Keratinocyte (primary cell): ENCODE data around the gene GATAD1. TPM values are rescaled to one million over a fixed set of nuclear protein-coding genes. Genes with fewer than 3 reads are reported as not detected.

Experiments
- DNase-seq: peaks from one replicate; pipeline ENCODE4 v3.0.0-alpha.2; 2011; ENCODE audit warnings: low read depth, missing footprints, low spot score
- FAIRE-seq: peaks from 2 replicates; lab custom pipeline; 2011; peaks lifted over from hg19 to GRCh38; lab: Jason Lieb, UNC
- H2AFZ ChIP-seq: 2 replicates; pipeline ENCODE4 v1.6.0; 2012; ENCODE audit warnings: low read length, control low read depth, inconsistent platforms; ENCODE audit not compliant: control insufficient read depth
- H3K27ac ChIP-seq: 2 replicates; pipeline ENCODE4 v1.5.1; 2011; ENCODE audit warnings: low read length; ENCODE audit not compliant: control insufficient read depth, insufficient read depth
- H3K27me3 ChIP-seq: 3 replicates; pipeline ENCODE4 v1.6.0; 2011; ENCODE audit warnings: low read length; ENCODE audit not compliant: control insufficient read depth, insufficient read depth; ENCODE audit errors: extremely low read depth
- H3K36me3 ChIP-seq, 2 experiments: 2 replicates in 1 of 2; 3 replicates in 1 of 2; pipeline ENCODE4 v1.5.1; 2011; ENCODE audit warnings: low read length in 2 of 2, mild to moderate bottlenecking in 1 of 2; ENCODE audit not compliant: control insufficient read depth in 2 of 2, insufficient read depth in 2 of 2; ENCODE audit errors: extremely low read depth in 1 of 2
- H3K4me1 ChIP-seq: 3 replicates; pipeline ENCODE4 v1.5.1; 2011; ENCODE audit warnings: low read length; ENCODE audit not compliant: control insufficient read depth, insufficient read depth; ENCODE audit errors: extremely low read depth
- H3K4me2 ChIP-seq: 3 replicates; pipeline ENCODE4 v1.6.0; 2011; ENCODE audit warnings: low read depth, low read length; ENCODE audit not compliant: control insufficient read depth, insufficient read depth; ENCODE audit errors: extremely low read depth
- H3K4me3 ChIP-seq, 3 experiments: fragments of 200-600 bp in 1 of 3; sonication (generic) in 1 of 3; 2 replicates in 2 of 3; 3 replicates in 1 of 3; pipeline ENCODE4 v1.5.1; 2011 to 2016; ENCODE audit warnings: low read length in 3 of 3, mild to moderate bottlenecking in 3 of 3, control low read depth in 2 of 3, inconsistent platforms in 1 of 3, low read depth in 1 of 3, mixed read lengths in 1 of 3, mixed run types in 1 of 3, moderate library complexity in 1 of 3; ENCODE audit not compliant: control insufficient read depth in 2 of 3, insufficient read depth in 2 of 3; ENCODE audit errors: extremely low read depth in 1 of 3
- H3K79me2 ChIP-seq: 2 replicates; pipeline ENCODE4 v1.6.0; 2012; ENCODE audit warnings: low read length; ENCODE audit not compliant: control insufficient read depth, insufficient read depth
- H3K9ac ChIP-seq: 3 replicates; pipeline ENCODE4 v1.6.0; 2011; ENCODE audit warnings: low read length; ENCODE audit not compliant: control insufficient read depth, insufficient read depth; ENCODE audit errors: extremely low read depth
- H3K9me1 ChIP-seq: 3 replicates; pipeline ENCODE4 v1.6.0; 2011; ENCODE audit warnings: low read length; ENCODE audit not compliant: control insufficient read depth, insufficient read depth; ENCODE audit errors: extremely low read depth
- H3K9me3 ChIP-seq: 2 replicates; pipeline ENCODE4 v1.5.1; 2012; ENCODE audit warnings: low read depth, low read length; ENCODE audit not compliant: control insufficient read depth
- H4K20me1 ChIP-seq: 3 replicates; pipeline ENCODE4 v1.6.0; 2011; ENCODE audit warnings: low read length; ENCODE audit not compliant: control insufficient read depth, insufficient read depth; ENCODE audit errors: extremely low read depth
- CTCF ChIP-seq, 3 experiments: IDR thresholded peaks in 1 of 3; conservative IDR thresholded peaks in 1 of 3; optimal IDR thresholded peaks in 1 of 3; 2 replicates in 2 of 3; 3 replicates in 1 of 3; pipeline versions ENCODE3 to v1.5.1; 2011; ENCODE audit warnings: low read length in 3 of 3, mild to moderate bottlenecking in 3 of 3, moderate library complexity in 2 of 3, control low read depth in 1 of 3, inconsistent platforms in 1 of 3; ENCODE audit not compliant: insufficient read depth in 2 of 3; ENCODE audit errors: extremely low read depth in 1 of 3
- EZH2 ChIP-seq: IDR thresholded peaks from one replicate; pipeline ENCODE4 v1.6.1; 2012; ENCODE audit warnings: inconsistent platforms, mild to moderate bottlenecking, low read length, moderate library complexity
- dilution Hi-C: fragments of 300-500 bp; cut with MboI; formaldehyde crosslinking; loops from one replicate; pipeline ENCODE4 v1.7.0; 2020; ENCODE audit warnings: low sequenced_read_pairs; ENCODE audit not compliant: extremely low pct_ligation_motif_present
- polyA plus RNA-seq, 5 experiments: library from polyadenylated mRNA; depleted of rRNA in 3 of 5; stranded (reverse) in 3 of 5; stranded (forward) in 1 of 5; unstranded in 1 of 5; fragments of >200 nt; gene quantifications; 1 replicate in 1 of 5; 2 replicates in 3 of 5; 3 replicates in 1 of 5; pipeline versions ENCODE4 v1.2.1 to v1.2.3, GENCODE V29; 2011 to 2012; ENCODE audit warnings: missing spikeins in 2 of 5, low read depth in 1 of 5, low replicate concordance in 1 of 5

The GATAD1 gene
- polyA plus RNA-seq, 1 donor (not counting 4 experiments of a cell fraction or from before 2014, with no cell fraction given), result 16.5 TPM

- Histone ChIP-seq H3K4me3 (no peak overlapping the region), H3K27ac (no peak overlapping the region), H2AFZ (peak overlapping the region; percentile 100), H3K79me2 (no peaks in the 10 kb centered on the region), H3K4me2 (no peak overlapping the region), H3K9me3 (no peaks in the 10 kb centered on the region), H4K20me1 (no peaks in the 10 kb centered on the region), H3K27me3 (no peaks in the 10 kb centered on the region), H3K36me3 (no peaks in the 10 kb centered on the region), H3K4me1 (peaks cover 3% of the 10 kb centered on the region), H3K9ac (no peak overlapping the region), H3K9me1 (no peaks in the 10 kb centered on the region)
- DNase-seq, result no peak
- no peak for FAIRE-seq
- TF ChIP-seq CTCF (optimal IDR thresholded peaks at IDR 0.05 in 1 of 3, IDR thresholded peaks at IDR 0.05 in 1 of 3, conservative IDR thresholded peaks at IDR 0.05 in 1 of 3; ENCODE audit: extremely low read depth in 1 of 3, insufficient read depth in 2 of 3, low read length in 3 of 3) (no peak), EZH2 (no peak)
- dilution Hi-C loops, result no loop called here
Observed at GRCh38 chr7:92423710-92424131, 23.6 kb upstream of the GATAD1 start.

GRCh38 chr7:92425311-92425947 is 21.9 kb upstream of the GATAD1 start:
- H2AFZ ChIP-seq, result no peak overlapping the region
- H3K36me3 ChIP-seq, result no peaks in the 10 kb centered on the region
- H3K9ac ChIP-seq, result no peak overlapping the region
- TF ChIP-seq CTCF (optimal IDR thresholded peaks at IDR 0.05 in 1 of 3, IDR thresholded peaks at IDR 0.05 in 1 of 3, conservative IDR thresholded peaks at IDR 0.05 in 1 of 3; ENCODE audit: extremely low read depth in 1 of 3, insufficient read depth in 2 of 3, low read length in 3 of 3) (no peak), EZH2 (no peak)
- H3K9me1 ChIP-seq, result no peaks in the 10 kb centered on the region
- H3K27me3 ChIP-seq, result no peaks in the 10 kb centered on the region
- dilution Hi-C loops, result no loop called here
- no peaks in the 10 kb centered on the region for H3K79me2 ChIP-seq
- H3K4me3 ChIP-seq, result no peak overlapping the region
- H3K4me1 ChIP-seq, result peaks cover 3% of the 10 kb centered on the region
- H4K20me1 ChIP-seq, result no peaks in the 10 kb centered on the region
- no peak overlapping the region for H3K4me2 ChIP-seq
- no peaks in the 10 kb centered on the region for H3K9me3 ChIP-seq
- no peak overlapping the region for H3K27ac ChIP-seq
- no peak for DNase-seq
- no peak for FAIRE-seq
